Endothelial cell of umbilical vein (primary cell): ENCODE data around the gene PRRG1. TPM values are rescaled to one million over a fixed set of nuclear protein-coding genes. Genes with fewer than 3 reads are reported as not detected.
A peak's percentile ranks its signal among the peaks of the same experiment; 100 is the strongest.
"Not testable (repeated sequence)": the region's sequence is repeated elsewhere in the genome, so short reads cannot be mapped to it uniquely, and the experiment has no call there.

ENCODE experiments used
- BruUV-seq: library from RNA; stranded (reverse); fragments of 400-500 nt; replicated peaks from 2 replicates; lab custom pipeline; 2021; lab: Mats Ljungman, UMichigan
- CTCF ChIA-PET: fragments of 300-600, 350-600 bp; sonication (Branson Sonifier 250); formaldehyde crosslinking; loops from one replicate; lab custom pipeline; 2021; ENCODE audit warnings: antibody characterized with exemption, inconsistent platforms; lab: Charles Lee
- POLR2A ChIA-PET: fragments of 300-600, 350-600 bp; sonication (Branson Sonifier 250); formaldehyde crosslinking; loops from one replicate; lab custom pipeline; 2021; ENCODE audit warnings: antibody characterized with exemption, inconsistent platforms; lab: Charles Lee
- DNase-seq: peaks from one replicate; pipeline ENCODE4 v3.0.0-alpha.2; 2011; ENCODE audit warnings: low read depth, low spot score
- FAIRE-seq: peaks from 2 replicates; lab custom pipeline; 2011; peaks lifted over from hg19 to GRCh38; lab: Jason Lieb, UNC
- H2AFZ ChIP-seq: 2 replicates; pipeline ENCODE4 v1.6.0; 2012; ENCODE audit warnings: low read depth, low read length, control low read depth, inconsistent platforms
- H3K27ac ChIP-seq: 2 replicates; pipeline ENCODE4 v1.5.1; 2011; ENCODE audit warnings: low read depth, mild to moderate bottlenecking, control low read depth, low read length, moderate library complexity; ENCODE audit not compliant: insufficient read depth
- H3K27me3 ChIP-seq, 2 experiments: 2 replicates each; pipeline versions ENCODE4 v1.6.0 to v1.6.1; 2011; ENCODE audit warnings: low read length in 2 of 2, mixed read lengths in 1 of 2; ENCODE audit not compliant: control insufficient read depth in 2 of 2, insufficient read depth in 2 of 2
- H3K36me3 ChIP-seq, 2 experiments: 2 replicates in 1 of 2; 3 replicates in 1 of 2; pipeline ENCODE4 v1.5.1; 2011; ENCODE audit warnings: low read length in 2 of 2, mild to moderate bottlenecking in 1 of 2, moderate library complexity in 1 of 2; ENCODE audit not compliant: control insufficient read depth in 2 of 2, insufficient read depth in 2 of 2; ENCODE audit errors: extremely low read depth in 1 of 2
- H3K4me1 ChIP-seq: 3 replicates; pipeline ENCODE4 v1.5.1; 2011; ENCODE audit warnings: mild to moderate bottlenecking, low read length; ENCODE audit not compliant: control insufficient read depth, insufficient read depth; ENCODE audit errors: extremely low read depth
- H3K4me2 ChIP-seq: 2 replicates; pipeline ENCODE4 v1.6.1; 2011; ENCODE audit warnings: low read length, control low read depth, mixed read lengths; ENCODE audit not compliant: insufficient read depth
- H3K4me3 ChIP-seq, 3 experiments: fragments of 200-600 bp in 1 of 3; sonication (generic), shearing (Covaris generic) in 1 of 3; replicated peaks in 1 of 3; 2 replicates each; pipeline ENCODE4 v1.5.1; 2011 to 2016; ENCODE audit warnings: control low read depth in 3 of 3, low read length in 3 of 3, mild to moderate bottlenecking in 2 of 3, inconsistent platforms in 1 of 3, low read depth in 1 of 3, moderate library complexity in 1 of 3; ENCODE audit not compliant: insufficient read depth in 1 of 3
- H3K79me2 ChIP-seq: 2 replicates; pipeline ENCODE4 v1.6.0; 2012; ENCODE audit warnings: low read length, inconsistent platforms; ENCODE audit not compliant: control insufficient read depth, insufficient read depth
- H3K9ac ChIP-seq: replicated peaks from 2 replicates; pipeline ENCODE3; 2011; ENCODE audit warnings: low read length, control low read depth; ENCODE audit not compliant: insufficient read depth; ENCODE audit errors: extremely low read depth
- H3K9me1 ChIP-seq: replicated peaks from 3 replicates; pipeline ENCODE4 v1.6.0; 2011; ENCODE audit warnings: mild to moderate bottlenecking, low read length; ENCODE audit not compliant: control insufficient read depth, insufficient read depth; ENCODE audit errors: extremely low read depth
- H3K9me3 ChIP-seq: replicated peaks from 2 replicates; pipeline ENCODE4 v1.5.1; 2012; ENCODE audit warnings: low read length, inconsistent platforms; ENCODE audit not compliant: control insufficient read depth, insufficient read depth
- H4K20me1 ChIP-seq: replicated peaks from 2 replicates; pipeline ENCODE3; 2011; ENCODE audit warnings: mild to moderate bottlenecking, low read length; ENCODE audit not compliant: control insufficient read depth, insufficient read depth; ENCODE audit errors: extremely low read depth
- CTCF ChIP-seq, 2 donors: IDR thresholded peaks; 1 replicate in 1 of 2; 2 replicates in 1 of 2; pipeline ENCODE4 v1.5.1; 2011; ENCODE audit warnings: low read length in 2 of 2, mild to moderate bottlenecking in 2 of 2, moderate library complexity in 2 of 2, control low read depth in 1 of 2, inconsistent platforms in 1 of 2, low read depth in 1 of 2; ENCODE audit not compliant: insufficient read depth in 1 of 2; ENCODE audit errors: extremely low read depth in 1 of 2
- JUN ChIP-seq: IDR thresholded peaks from 2 replicates; pipeline ENCODE4 v1.6.1; 2011; ENCODE audit warnings: borderline replicate concordance, low read depth; ENCODE audit not compliant: insufficient read length, insufficient read depth
- MYC ChIP-seq: IDR thresholded peaks from one replicate; pipeline ENCODE4 v1.6.1; 2011; ENCODE audit warnings: mild to moderate bottlenecking, low read depth, low read length
- POLR2AphosphoS5 ChIP-seq: IDR thresholded peaks from 2 replicates; pipeline ENCODE4 v1.6.1; 2012; ENCODE audit warnings: low read depth, mild to moderate bottlenecking, control low read depth, low read length, moderate library complexity; ENCODE audit not compliant: insufficient read depth
- dilution Hi-C: fragments of 300-500 bp; cut with MboI; formaldehyde crosslinking; loops from one replicate; pipeline ENCODE4 v1.15.0; 2019; ENCODE audit warnings: low sequenced_read_pairs; ENCODE audit not compliant: extremely low pct_ligation_motif_present
- intact Hi-C: fragments of 100-400 bp; cut with micrococcal nuclease; formaldehyde crosslinking; loops from one replicate; pipeline ENCODE4 v1.10.0; 2022
- polyA plus RNA-seq, 4 experiments: library from polyadenylated mRNA; depleted of rRNA in 3 of 4; stranded (reverse) in 3 of 4; unstranded in 1 of 4; fragments of >200 nt; gene quantifications; 2 replicates each; pipeline versions ENCODE4 v1.2.1 to v1.2.3, GENCODE V29; 2011 to 2012; ENCODE audit warnings: missing spikeins in 1 of 4
- total RNA-seq: library from RNA; stranded (reverse); gene quantifications from 2 replicates; pipeline ENCODE4 v1.2.3, GENCODE V29; 2021

Gene PRRG1
- total and polyA plus RNA-seq, 2 donors (not counting 3 experiments of a cell fraction or from before 2014, with no cell fraction given): 37.6 to 46.3 TPM

DNA sequence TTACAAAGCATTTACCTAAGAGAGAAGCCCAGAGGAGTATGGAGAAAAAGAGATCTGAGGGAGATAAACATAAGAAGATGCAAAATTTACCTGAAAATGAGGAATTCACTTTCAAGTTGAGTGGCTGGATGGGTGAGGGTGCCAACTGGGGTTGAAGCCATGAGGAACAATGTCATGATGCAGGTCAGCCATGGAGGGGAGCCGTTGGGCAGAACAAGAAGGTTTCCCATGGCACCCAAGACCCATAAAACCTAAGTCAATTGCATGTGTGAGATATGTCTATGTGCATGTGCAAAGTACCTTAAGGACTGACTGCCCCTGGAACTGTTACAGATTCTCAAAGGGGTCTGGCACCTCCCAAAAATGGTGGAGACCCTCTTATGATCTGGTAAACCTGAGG, 46.6 kb upstream of the PRRG1 start:
- no peak overlapping the region for H3K4me3 ChIP-seq
- no peaks in the 10 kb centered on the region for H3K9me3 ChIP-seq
- H2AFZ ChIP-seq: no peak overlapping the region
- no peaks in the 10 kb centered on the region for H3K79me2 ChIP-seq
- CTCF ChIA-PET: interaction anchor here (0.9 kb wide), 1 partner anchor 523 kb away, joined by 3 read pairs; no protein-coding TSS in a partner anchor
- no peak overlapping the region for H3K4me2 ChIP-seq
- intact Hi-C loops: loop anchor here (1.0 kb wide), 1 partner anchor 523 kb away; no protein-coding TSS in a partner anchor
- TF ChIP-seq MYC: no peak
- TF ChIP-seq POLR2AphosphoS5: no peak
- TF ChIP-seq CTCF (IDR thresholded peaks at IDR 0.05; ENCODE audit: extremely low read depth in 1 of 2, insufficient read depth in 1 of 2, low read depth in 1 of 2, low read length in 2 of 2): peak; percentile 32 to 47
- TF ChIP-seq JUN: no peak
- no peaks in the 10 kb centered on the region for H3K9me1 ChIP-seq
- no peaks in the 10 kb centered on the region for H3K4me1 ChIP-seq
- H3K27me3 ChIP-seq: no peaks in the 10 kb centered on the region
- FAIRE-seq: peak; percentile 87
- no peak overlapping the region for H3K9ac ChIP-seq
- H3K36me3 ChIP-seq: no peaks in the 10 kb centered on the region
- DNase-seq: peak; percentile 43
- dilution Hi-C loops: no loop called here
- H4K20me1 ChIP-seq: no peaks in the 10 kb centered on the region
- POLR2A ChIA-PET: no interaction called here
- no peak overlapping the region for H3K27ac ChIP-seq
- BruUV-seq: no TSS peak

- not testable (repeated sequence) for H3K27me3 ChIP-seq
Measured at GRCh38 chrX:37305238-37305637, 43.9 kb upstream of the PRRG1 start.

More at GRCh38 chrX:37305238-37305637, 43.9 kb upstream of the PRRG1 start:
- H3K9me1 ChIP-seq, BruUV-seq, DNase-seq, H3K4me2 ChIP-seq, H3K9me3 ChIP-seq, H3K4me1 ChIP-seq, FAIRE-seq, H3K9ac ChIP-seq, H4K20me1 ChIP-seq, H2AFZ ChIP-seq, H3K79me2 ChIP-seq, dilution Hi-C loops, intact Hi-C loops, H3K4me3 ChIP-seq, H3K27ac ChIP-seq, POLR2A ChIA-PET, CTCF ChIA-PET, H3K36me3 ChIP-seq: not testable (repeated sequence)
